Common myeloid progenitor, CD34-positive (primary cell): ENCODE results near the gene LCNL1.

Source experiments
- CTCF ChIA-PET: fragments of 350-600 bp; sonication (Branson Sonifier 250); formaldehyde crosslinking; loops from one replicate; lab custom pipeline; 2021; ENCODE audit warnings: antibody characterized with exemption; lab: Charles Lee
- POLR2A ChIA-PET: fragments of 350-600 bp; sonication (Branson Sonifier 250); formaldehyde crosslinking; loops from one replicate; lab custom pipeline; 2021; ENCODE audit warnings: antibody characterized with exemption; lab: Charles Lee
- DNase-seq, 3 donors: peaks; one replicate each; pipeline versions ENCODE4 v3.0.0 to v3.0.0-alpha.2; 2013
- H3K27ac ChIP-seq, 2 experiments: 1 replicate in 1 of 2; 2 replicates in 1 of 2; pipeline ENCODE4 v1.7.0; 2013; ENCODE audit warnings: inconsistent platforms in 2 of 2, low read length in 2 of 2, mild to moderate bottlenecking in 2 of 2, low read depth in 1 of 2, moderate library complexity in 1 of 2; ENCODE audit not compliant: severe bottlenecking in 2 of 2, insufficient read depth in 1 of 2, poor library complexity in 1 of 2
- H3K27me3 ChIP-seq, 5 experiments: replicated peaks in 2 of 5; 1 replicate in 3 of 5; 2 replicates in 2 of 5; pipeline versions ENCODE4 v1.6.1 to v1.7.0; 2013; ENCODE audit warnings: low read length in 4 of 5, mild to moderate bottlenecking in 2 of 5, moderate library complexity in 2 of 5, inconsistent platforms in 1 of 5; ENCODE audit not compliant: insufficient read depth in 5 of 5, control insufficient read depth in 4 of 5
- H3K36me3 ChIP-seq, 4 experiments: 1 replicate in 2 of 4; 2 replicates in 2 of 4; pipeline versions ENCODE4 v1.6.1 to v1.7.0; 2013; ENCODE audit warnings: low read length in 3 of 4, control low read depth in 1 of 4, mild to moderate bottlenecking in 1 of 4; ENCODE audit not compliant: control insufficient read depth in 4 of 4, insufficient read depth in 4 of 4
- H3K4me1 ChIP-seq, 4 experiments: 1 replicate in 3 of 4; 2 replicates in 1 of 4; pipeline versions ENCODE4 v1.6.1 to v1.7.1; 2013; ENCODE audit warnings: low read length in 3 of 4, mild to moderate bottlenecking in 3 of 4, control low read depth in 1 of 4, inconsistent platforms in 1 of 4, moderate library complexity in 1 of 4; ENCODE audit not compliant: control insufficient read depth in 4 of 4, insufficient read depth in 4 of 4; ENCODE audit errors: control extremely low read depth in 1 of 4
- H3K4me3 ChIP-seq, 7 experiments: 1 replicate in 4 of 7; 2 replicates in 3 of 7; pipeline versions ENCODE4 v1.5.1 to v1.7.0; 2013; ENCODE audit warnings: mild to moderate bottlenecking in 7 of 7, low read length in 6 of 7, moderate library complexity in 6 of 7, inconsistent platforms in 2 of 7, low read depth in 2 of 7, control low read depth in 1 of 7; ENCODE audit not compliant: insufficient read depth in 4 of 7, control insufficient read depth in 1 of 7; ENCODE audit errors: extremely low read depth in 1 of 7
- H3K9me3 ChIP-seq, 5 experiments: 1 replicate in 4 of 5; 2 replicates in 1 of 5; pipeline versions ENCODE4 v1.6.1 to v1.7.1; 2013; ENCODE audit warnings: low read length in 4 of 5, mild to moderate bottlenecking in 2 of 5, inconsistent platforms in 1 of 5, low read depth in 1 of 5, moderate library complexity in 1 of 5; ENCODE audit not compliant: control insufficient read depth in 4 of 5, insufficient read depth in 2 of 5; ENCODE audit errors: control extremely low read depth in 1 of 5
- WGBS: methylation state at CpG from one replicate; pipeline ENCODE4 v1.1.5; 2013; ENCODE audit not compliant: insufficient coverage; 5-methylcytosine and 5-hydroxymethylcytosine counted together

LCNL1 gene

DNA sequence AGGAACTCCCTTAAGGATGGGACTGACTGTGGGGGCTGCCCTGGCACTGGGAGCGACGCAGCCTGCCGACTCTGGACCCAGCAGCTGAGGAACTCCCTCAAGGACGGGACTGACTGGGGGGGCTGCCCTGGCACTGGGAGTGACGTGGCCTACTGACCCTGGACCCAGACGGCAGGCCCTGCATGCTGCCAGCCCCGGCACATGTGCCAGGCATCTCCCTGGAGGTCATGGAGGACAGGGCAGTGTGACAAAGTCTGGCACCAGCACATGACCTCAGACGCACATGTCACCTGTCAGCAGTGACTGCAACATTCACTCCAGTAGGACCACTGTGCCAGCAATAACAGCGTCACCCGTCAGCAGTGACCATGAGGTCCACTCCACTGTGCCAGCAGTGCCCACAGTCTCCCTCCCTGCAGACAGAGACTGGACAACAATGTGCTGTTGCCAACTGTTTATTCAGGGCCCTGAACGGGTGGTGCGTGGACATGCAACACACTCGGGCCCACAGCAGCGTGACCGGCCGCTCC lies 42.7 kb upstream of the LCNL1 start:
- ChIA-PET POLR2A (no interaction called here), CTCF (interaction anchor here (1.4 kb wide), 1 partner anchor 12 kb away, joined by 3 read pairs; no protein-coding TSS in a partner anchor)
- Histone ChIP-seq H3K27me3 (no peaks in the 10 kb centered on the region), H3K4me1 (peaks cover 0 to 21% (median 14%) of the 10 kb centered on the region in 4 experiments), H3K36me3 (peaks cover 4 to 52% (median 31%) of the 10 kb centered on the region in 4 experiments), H3K9me3 (peaks cover 0 to 3% (median 0%) of the 10 kb centered on the region in 5 experiments), H3K4me3 (no peak overlapping the region), H3K27ac (no peak overlapping the region)
- WGBS: 93% methylated on average over 16 of the region's 16 CpGs
- DNase-seq: no peak

DNA sequence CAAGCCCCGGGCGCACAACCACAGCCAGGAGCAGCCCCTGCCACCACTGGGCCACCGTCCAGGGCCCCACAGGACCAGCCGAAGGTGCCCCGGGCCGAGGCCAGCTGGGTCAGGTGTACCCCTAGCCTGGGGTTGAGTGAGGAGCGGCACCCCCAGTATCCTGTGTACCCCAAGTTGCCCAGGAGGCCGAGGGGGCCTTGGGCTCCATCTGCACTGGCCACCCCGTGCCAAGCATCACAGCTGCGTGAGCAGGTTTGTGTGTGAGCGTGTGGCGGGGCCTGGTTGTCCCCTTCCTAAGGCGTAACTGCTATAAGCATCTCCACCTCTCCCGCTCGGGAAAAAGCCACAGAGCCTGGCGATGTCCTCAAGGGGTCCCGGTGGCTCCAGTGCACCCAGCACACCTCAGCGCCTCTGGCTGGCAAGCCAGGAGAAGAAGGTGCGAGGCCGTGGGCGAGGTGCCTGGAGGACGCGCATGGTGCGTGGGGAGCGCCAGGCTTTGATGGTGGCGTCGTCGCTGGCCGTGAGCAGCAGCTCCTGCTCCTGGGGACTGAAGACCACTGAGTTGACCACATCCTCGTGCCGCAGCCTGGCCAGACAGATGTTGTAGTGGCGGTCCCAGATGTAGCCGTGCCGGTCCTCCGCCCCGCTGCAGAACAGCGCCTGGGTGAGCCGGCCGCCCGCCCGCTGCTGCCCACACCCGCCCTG lies 42.1 kb upstream of the LCNL1 start:
- WGBS: 97% methylated on average over 42 of the region's 42 CpGs
- Histone ChIP-seq H3K9me3 (peaks cover 0 to 3% (median 0%) of the 10 kb centered on the region in 5 experiments), H3K27me3 (no peaks in the 10 kb centered on the region), H3K27ac (no peak overlapping the region), H3K4me3 (no peak overlapping the region), H3K4me1 (peaks cover 0 to 23% (median 15%) of the 10 kb centered on the region in 4 experiments), H3K36me3 (peaks cover 4 to 52% (median 31%) of the 10 kb centered on the region in 4 experiments)
- no peak for DNase-seq
- CTCF ChIA-PET: no interaction called here
- POLR2A ChIA-PET: no interaction called here

DNA sequence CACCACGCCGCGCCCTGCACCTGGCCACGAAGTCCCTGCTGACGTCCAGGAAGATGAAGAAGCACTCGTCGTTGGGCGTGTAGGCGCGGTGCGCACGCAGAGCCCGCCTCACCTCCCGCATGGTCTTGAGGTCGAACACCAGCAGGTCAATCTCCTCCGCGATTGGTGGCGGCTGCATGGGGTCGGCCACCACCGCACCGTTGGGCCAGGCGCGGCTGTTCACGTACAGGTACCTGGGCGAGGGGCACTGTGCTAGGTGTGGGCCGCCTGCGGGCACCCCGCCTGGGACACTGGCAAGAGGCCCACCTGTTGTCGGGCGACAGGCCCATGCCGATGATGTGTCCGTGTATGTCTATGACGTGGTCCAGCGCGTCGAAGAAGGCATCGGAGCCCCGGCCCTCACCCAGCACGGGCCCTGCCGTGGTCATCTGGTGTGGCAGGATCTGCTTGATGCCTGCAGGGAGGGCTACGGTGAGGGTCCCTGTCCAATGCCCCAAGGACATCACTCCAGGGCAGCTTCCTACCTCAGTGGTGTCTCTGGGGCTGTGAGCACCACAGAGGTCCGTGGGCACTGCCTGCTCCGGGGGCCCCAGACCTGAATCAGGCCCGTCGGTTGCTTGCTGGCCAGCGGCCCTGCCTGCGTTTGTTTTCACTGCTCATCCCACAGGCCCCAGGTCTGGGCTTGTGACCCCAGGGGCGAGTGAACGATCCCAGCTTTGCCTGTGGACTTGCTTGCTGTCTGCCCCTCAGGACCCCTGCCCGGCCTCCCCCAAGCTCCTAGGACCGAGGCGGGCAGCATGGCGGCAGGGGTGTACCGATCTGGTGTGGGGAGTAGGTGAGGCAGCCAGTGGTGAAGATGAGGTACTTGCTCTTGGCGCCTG lies 41.3 kb upstream of the LCNL1 start:
- ChIA-PET POLR2A (no interaction called here), CTCF (no interaction called here)
- H3K9me3 ChIP-seq: peaks cover 0 to 3% (median 0%) of the 10 kb centered on the region in 5 experiments
- peaks cover 4 to 52% (median 31%) of the 10 kb centered on the region in 4 experiments for H3K36me3 ChIP-seq
- WGBS: 98% methylated on average over 48 of the region's 55 CpGs
- peaks cover 0 to 23% (median 15%) of the 10 kb centered on the region in 4 experiments for H3K4me1 ChIP-seq
- no peaks in the 10 kb centered on the region for H3K27me3 ChIP-seq
- no peak for DNase-seq
- H3K4me3 ChIP-seq: no peak overlapping the region
- no peak overlapping the region for H3K27ac ChIP-seq

DNA sequence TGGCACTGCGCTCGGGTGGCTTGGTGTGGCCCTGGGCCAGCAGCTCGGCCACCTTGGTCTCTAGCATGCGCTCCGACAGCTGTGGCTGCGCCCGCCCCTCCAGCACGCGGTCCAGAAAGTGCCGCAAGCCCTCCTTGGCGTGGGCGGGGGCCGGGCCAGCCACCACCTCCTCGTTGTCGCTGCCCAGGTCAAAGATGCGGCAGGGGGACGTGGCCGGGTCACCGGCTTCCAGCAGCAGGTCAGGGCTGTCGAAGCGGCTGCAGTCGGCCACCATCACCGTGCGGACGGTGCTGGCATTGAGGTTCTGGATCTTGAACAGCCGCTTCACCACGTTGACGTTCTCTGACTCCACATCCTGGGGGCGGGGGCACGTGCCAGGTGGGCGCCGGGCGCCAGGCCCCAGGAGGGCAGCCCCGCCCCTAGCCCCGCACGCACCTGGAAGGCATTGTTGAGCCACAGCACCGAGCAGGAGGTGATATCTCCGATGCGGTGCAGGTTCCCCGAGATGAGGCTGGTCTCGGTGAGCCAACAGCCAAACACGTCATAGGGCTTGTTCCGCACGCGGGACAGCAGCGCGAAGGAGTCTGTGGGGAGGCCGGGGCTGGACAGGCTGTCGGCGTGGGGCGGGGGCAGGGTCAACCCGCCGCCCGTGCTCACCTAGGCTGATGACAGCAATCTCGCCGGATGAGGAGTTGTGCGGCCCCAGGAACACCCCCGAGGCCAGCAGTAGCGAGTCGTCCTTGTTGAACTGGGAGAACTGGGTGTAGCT lies 40.5 kb upstream of the LCNL1 start:
- ChIA-PET POLR2A (interaction anchor here (1.1 kb wide), 1 partner anchor 93 kb away, joined by 4 read pairs; no protein-coding TSS in a partner anchor), CTCF (no interaction called here)
- Histone ChIP-seq H3K4me1 (peaks cover 0 to 23% (median 15%) of the 10 kb centered on the region in 4 experiments), H3K4me3 (no peak overlapping the region), H3K36me3 (peaks cover 4 to 50% (median 28%) of the 10 kb centered on the region in 4 experiments), H3K27me3 (no peaks in the 10 kb centered on the region), H3K9me3 (peaks cover 0 to 2% (median 0%) of the 10 kb centered on the region in 5 experiments), H3K27ac (no peak overlapping the region)
- WGBS: 98% methylated on average over 56 of the region's 60 CpGs
- DNase-seq: no peak

DNA sequence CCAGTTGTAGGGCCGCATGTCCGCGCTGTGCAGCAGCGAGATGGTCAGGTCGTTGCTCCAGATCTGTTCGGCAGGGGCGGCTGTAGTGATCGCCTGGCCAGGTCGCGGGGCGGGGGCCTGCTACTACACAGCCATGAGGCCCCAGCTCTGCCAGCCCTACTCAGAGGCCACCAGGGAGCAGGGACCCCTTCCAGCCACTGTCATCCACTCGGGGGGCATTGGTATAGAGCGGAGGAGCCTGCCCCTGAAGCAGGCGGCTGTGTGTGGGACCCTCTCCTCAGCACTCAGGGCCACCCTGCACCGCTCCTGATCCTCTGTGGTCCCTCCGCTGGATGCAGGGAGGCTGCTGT lies 39.9 kb upstream of the LCNL1 start:
- 95% methylated on average over 14 of the region's 16 CpGs for WGBS
- Histone ChIP-seq H3K27me3 (no peaks in the 10 kb centered on the region), H3K9me3 (no peaks in the 10 kb centered on the region), H3K36me3 (peaks cover 4 to 45% (median 25%) of the 10 kb centered on the region in 4 experiments), H3K27ac (no peak overlapping the region), H3K4me3 (peak overlapping the region in 3 of 7 experiments; percentile 82 to 91 (median 86)), H3K4me1 (peaks cover 0 to 23% (median 17%) of the 10 kb centered on the region in 4 experiments)
- no peak for DNase-seq
- CTCF ChIA-PET: no interaction called here
- POLR2A ChIA-PET: interaction anchor here (1.1 kb wide), 1 partner anchor 93 kb away, joined by 4 read pairs; no protein-coding TSS in a partner anchor
